GM10266 (cell line): ENCODE data around the gene NYAP1.

Source experiments
- DNase-seq: peaks from one replicate; pipeline ENCODE4 v3.0.0; 2012; ENCODE audit errors: extremely low spot score
- CTCF ChIP-seq: IDR thresholded peaks from 2 replicates; pipeline ENCODE4 v1.5.1; 2012; ENCODE audit warnings: mild to moderate bottlenecking, low read depth; ENCODE audit not compliant: control insufficient read depth, insufficient read depth; ENCODE audit errors: missing control alignments

NYAP1 gene

GRCh38 chr7:100482728-100483089, 1.0 kb upstream of the NYAP1 start:
- DNase-seq: no peak
- no peak for TF ChIP-seq CTCF

DNA sequence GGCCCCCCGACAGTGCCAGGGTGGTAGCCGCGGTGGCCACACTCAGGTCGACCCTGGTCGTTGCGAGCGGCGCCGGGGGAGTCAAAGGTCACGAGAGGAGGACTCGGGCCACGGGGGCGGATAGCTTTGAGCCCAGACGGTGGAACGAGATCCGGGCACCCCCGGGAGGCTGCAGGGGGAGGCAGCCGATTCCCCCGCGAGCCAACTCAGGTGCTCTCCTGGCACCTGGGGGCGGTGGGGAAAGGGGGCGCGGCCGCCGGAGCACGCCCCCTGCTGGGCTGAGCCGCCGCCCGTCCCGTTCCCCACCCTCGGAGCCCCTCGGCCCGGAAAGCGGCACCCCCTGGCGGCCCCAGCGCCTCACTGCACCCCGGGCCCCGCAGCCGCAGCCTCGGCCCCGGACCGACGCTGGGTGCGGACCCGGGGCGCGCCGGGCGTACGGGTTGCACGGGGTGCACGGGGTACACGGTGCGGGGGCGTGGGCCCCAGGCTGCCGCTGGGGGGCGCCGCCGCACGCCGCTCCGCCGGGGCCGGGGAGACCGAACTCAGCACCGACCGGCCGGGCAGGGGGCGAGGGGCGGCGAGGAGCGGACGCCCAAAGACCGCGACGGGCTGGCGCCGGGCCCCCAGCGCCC, 521 bp upstream of the NYAP1 start:
- peak; percentile 93 for DNase-seq
- TF ChIP-seq CTCF: peak; percentile 97

- no peak for TF ChIP-seq CTCF
- peak; percentile 30 for DNase-seq
Observed at GRCh38 chr7:100484673-100485045, 932 bp downstream of the NYAP1 start.

DNA sequence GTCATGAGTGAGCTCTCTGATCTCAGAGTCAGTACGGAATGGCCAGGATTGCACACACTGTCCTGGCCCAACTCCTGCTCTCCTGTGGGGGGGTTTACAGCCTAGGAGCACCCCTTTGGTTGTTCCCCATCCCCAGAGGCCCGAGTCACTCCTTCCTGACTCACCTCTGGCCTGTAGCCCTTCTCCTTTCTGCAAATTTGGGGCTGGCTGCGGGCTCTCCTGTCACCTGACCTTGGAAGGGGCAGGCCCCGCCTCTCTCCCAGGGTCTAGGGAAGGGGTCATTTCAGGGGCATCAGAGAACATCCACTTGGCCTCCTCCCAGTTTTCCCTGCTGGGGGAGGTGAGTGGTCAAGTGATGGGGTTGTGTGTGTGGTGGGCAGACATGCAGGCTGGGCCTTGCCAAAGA, 1.7 kb downstream of the NYAP1 start:
- DNase-seq: peak; percentile 22
- TF ChIP-seq CTCF: no peak

DNA sequence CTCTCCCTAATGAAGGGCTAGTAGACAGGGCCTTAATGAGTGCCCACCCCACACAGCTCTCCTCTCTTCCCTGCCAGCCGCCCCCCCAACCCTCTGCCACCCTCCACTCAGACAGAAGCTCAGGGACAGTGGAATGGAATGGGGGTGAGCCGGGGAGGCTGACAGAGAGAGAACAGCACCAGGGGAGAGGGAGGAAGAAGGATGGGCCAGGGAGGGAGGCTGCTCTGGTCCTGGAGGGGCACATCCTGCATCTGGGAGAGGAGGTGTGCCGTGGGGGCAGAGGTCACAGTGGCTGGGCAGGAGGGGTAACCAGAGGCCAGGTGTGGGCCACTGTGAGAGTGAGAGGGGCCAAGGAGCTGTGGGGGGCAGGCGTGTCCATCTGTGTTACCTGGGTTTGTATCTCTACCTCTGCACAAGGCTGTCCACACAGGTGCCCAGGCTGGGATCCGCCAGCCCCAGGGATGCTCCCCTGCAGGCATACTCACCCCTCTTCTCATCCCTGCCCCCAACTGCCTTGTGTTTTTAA, 2.4 kb downstream of the NYAP1 start:
- TF ChIP-seq CTCF: no peak
- DNase-seq: peak; percentile 23

DNA sequence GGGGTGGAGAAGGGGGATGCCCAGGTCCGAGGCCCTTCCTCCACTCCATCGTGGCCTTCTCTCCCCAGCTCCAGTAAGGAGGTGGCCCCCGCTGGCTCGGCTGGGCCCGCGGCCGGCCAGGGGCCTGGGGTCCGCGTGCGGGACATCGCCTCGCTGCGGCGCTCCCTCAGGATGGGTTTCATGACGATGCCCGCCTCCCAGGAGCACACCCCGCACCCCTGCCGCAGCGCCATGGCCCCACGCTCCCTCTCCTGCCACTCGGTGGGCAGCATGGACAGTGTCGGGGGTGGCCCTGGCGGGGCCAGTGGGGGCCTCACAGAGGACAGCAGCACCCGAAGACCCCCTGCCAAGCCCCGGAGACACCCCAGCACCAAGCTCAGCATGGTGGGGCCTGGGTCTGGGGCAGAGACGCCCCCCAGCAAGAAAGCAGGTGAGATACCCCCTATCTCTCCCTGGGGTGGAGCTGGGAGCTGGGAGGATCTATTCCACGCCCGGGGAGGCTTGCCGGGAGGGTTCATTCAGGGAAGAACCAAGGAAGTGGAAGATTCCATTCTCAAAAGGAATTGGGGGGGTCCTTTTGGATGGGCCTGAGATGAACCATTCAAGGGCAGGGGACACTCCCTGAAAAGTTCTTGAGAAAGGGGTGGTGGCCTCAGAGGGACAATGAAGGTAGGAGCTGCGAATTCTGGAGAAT, 3.2 kb downstream of the NYAP1 start:
- TF ChIP-seq CTCF: no peak
- DNase-seq: peak; percentile 20
